Activated CD8-positive, alpha-beta memory T cell treated with anti-CD3 and anti-CD28 coated beads for 1 hour (primary cell): ENCODE data around the gene SORCS2.
"Not testable (repeated sequence)": the region's sequence is repeated elsewhere in the genome, so short reads cannot be mapped to it uniquely, and the experiment has no call there.

Experiments
- DNase-seq, 2 donors: peaks; one replicate each; pipeline ENCODE4 v3.0.0-alpha.2; 2020; ENCODE audit warnings: low read depth in 1 of 2; ENCODE audit errors: extremely low read depth in 1 of 2

SORCS2 gene

DNA sequence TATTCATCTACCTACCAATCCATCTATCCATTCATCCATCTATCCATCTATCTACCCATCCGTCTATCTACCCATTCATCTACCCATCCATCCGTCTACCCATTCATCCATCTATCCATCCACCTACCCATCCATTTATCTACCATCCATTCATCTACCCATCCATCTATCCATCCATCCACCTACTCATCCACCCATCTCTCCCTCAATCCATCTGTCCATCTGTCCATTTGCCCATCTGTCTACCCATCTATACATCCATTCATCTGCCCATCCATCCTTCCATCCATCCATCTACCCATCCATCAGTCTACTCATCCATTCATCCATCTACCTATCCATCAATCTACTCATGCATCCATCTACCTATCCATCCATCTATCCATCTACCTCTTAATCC lies 369.2 kb downstream of the SORCS2 start:
- no peak for DNase-seq

DNA sequence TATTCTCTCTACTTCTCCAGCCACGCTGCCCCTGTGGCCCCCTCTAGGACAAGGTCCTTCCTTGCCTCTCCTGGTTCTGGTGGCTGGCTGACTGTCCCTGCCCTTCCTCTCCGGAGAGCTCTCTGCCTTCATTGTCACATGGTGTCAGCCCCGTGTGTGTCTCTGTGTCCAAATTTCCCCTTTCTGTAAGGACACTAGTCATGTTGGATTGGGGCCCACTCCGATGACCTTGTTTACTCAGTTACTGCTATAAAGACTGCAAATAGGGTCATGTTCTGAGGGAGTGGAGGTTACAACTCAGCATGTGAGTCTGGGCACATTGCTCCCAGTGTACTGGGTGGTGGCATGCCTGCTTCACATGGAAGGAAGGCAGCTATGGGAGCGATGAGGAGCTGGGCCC lies 371.9 kb downstream of the SORCS2 start:
- no peak for DNase-seq

- DNase-seq = no peak
These were observed 373.1 kb downstream of the SORCS2 start for GRCh38 chr4:7565483-7565882.

DNA sequence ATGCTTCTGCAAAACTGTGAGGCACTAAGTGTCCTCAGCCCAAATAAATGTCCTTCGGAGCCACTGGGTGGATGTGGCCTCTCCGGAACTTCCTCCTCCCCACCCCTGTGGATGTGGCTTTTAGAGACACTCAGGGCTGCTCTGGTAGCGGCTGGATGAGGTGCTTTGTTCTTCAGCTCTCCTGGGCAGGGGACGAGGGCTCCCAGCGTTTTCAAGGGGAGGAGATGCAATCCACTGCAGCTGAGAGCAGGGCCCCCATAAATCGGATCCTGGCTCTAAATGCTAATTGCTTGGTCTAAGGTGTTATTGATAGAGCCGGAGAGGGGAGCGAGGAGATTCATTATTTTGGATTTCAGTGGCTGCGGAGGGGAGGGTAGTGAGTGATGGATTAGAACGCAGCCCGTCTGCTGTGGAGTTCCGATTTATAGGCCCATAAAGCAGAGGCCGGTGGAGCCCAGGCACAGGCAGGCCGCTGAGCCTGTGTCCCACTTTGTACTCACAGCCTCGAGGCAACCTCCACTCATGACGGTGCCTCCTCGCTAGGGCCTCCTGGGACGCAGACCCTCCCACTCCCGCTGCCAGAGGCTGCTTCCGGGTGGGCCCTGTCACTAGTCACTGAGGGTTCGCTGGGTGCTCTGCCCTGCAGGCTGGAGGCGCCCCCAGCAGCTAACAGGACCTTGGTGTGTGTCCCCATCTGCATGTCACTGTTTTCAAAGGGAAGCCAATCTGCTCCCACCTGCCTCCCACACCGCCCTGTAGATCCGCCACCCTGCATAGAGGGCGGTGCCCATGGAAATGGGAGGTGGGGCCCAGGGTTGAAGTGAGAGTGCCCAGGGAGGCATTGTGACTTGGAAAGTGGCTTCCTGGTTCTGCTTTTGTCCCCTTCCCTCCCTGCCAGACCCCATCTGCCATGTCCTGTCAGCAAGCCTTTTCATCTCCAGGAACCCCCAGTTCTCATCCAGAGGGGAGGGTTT lies 377.8 kb downstream of the SORCS2 start:
- no peak for DNase-seq

DNA sequence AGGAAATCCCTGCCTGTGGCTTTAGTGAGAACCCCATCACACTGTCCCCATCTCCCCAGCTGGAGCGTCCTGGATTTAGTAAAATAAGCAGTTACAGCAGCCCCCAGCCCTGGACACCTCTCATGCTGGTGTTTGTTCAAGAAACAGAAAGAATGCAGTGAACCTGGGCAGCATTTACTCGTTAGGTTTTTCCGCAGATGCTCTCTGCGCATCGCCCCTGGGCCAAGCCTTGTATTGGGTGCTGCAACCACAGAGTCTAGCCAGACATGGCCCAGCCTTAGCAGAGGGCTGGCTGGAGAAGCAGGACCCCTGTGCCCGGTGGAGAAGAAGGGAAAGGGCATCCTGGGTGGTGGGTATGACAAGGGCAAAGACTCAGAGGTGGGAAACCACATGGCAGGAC lies 378.7 kb downstream of the SORCS2 start:
- DNase-seq = no peak

DNA sequence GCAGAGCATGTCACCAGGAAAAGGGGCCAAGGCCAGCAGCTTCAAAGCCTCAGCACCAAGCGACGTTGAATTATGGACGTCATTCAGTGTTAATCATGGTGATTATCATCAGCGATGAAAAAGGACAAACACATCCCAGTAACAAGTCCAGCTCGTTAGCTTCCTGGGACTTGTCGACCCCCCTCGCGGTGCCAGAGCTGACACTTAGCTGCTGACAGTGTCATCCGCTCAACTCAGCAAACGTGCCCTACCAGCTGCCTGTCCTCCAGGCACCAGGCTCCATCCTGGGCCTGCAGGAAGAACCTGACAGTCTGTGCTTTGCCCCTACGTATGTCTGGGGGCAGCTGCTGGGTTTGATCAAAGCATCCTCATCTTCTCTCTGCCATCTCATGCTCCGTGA lies 379.4 kb downstream of the SORCS2 start:
- DNase-seq = no peak

DNA sequence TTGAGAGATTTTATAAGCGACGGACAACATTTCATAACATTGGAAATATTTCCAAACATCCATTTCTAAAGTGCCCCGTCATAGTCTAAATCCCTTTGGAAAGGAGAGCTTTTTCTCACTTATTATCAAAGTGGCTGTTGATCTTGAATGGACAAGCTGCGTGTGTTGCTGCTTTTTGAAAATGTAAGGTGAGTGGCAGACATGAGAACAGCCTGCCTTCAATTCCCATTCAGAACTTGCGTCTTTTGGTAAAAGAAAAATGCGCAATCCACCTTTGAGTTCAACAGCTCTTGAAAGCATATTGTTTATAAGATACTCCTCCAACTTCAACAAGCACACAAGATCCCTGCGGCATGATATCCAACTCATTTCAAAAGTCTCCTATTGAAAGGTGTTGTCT lies 380.6 kb downstream of the SORCS2 start:
- no peak for DNase-seq

GRCh38 chr4:7573576-7574091 lies 381.3 kb downstream of the SORCS2 start:
- no peak for DNase-seq

DNA sequence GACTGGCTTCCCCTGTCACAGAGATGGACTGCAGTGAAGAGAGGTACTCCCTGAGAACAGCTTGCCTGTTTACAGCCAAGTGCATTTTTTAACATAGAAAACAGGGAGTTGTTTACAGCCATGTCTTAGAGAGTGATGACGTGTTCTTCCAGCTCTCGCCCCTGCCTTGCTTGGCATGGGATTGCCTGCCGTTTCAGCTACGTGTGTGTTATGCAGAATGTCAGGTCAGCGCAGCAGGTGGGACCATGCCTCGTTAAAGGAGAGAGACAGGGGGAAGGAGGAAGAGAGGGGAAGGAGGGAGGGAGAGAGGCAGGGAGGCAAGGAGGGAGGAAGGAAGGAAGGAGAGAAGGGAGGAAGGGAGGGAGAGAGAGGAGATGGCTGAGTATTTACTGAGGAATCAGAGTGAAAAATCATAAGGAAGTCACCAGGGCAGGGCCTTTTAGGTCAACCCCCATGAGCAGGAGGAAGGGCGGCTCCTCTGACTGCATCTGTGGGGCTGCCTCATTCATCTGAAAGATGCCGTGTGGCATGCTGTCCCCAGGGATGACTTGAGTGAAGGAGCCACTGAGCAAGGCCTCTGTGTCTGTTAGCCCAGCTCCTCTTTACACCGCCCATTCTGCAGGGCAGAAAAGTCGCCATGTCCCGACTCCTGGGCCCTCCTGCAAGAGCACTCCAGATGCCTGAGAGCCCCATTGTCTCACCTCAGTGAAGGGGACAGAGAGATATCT lies 382.1 kb downstream of the SORCS2 start:
- no peak for DNase-seq

DNA sequence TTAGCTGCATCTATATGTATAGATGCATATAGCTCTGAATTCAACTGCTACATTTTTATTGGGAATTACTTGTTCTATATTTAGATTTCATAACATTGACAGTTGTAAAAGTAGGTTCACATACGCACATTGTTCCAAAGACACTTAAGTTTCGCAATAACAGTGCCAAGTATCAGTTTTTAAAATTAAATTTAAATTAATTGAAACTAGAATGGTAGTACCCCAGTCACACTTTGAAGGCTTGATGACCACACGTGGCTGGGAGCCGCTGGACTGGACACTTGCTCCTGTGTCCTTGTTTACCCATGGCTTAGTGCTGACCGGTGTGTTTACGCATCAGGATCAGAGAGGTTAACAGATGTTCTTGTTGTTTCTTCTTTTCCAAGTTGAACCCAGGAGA lies 383.1 kb downstream of the SORCS2 start:
- DNase-seq = no peak

GRCh38 chr4:7577361-7578039 lies 385.2 kb downstream of the SORCS2 start:
- not testable (repeated sequence) for DNase-seq

DNA sequence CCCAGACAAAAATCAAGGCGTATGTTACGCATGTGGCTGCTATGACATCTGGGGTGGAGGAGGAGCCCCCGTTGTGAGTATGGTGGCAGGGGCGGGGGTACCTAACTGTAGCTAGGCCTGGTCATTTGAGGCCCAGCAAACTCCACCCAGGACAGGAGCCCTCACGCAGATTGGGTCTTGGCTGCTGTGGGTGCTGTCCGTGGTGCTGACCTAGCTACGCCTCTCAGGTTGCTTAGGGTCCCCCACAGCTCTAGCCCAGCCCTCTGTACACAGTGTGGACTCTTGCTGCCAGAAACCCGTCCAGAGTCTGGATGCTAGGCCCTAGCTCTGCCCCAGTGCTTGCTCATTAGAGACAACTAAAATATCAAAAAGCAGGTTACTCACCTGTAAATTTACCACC lies 389.1 kb downstream of the SORCS2 start:
- DNase-seq = no peak

DNA sequence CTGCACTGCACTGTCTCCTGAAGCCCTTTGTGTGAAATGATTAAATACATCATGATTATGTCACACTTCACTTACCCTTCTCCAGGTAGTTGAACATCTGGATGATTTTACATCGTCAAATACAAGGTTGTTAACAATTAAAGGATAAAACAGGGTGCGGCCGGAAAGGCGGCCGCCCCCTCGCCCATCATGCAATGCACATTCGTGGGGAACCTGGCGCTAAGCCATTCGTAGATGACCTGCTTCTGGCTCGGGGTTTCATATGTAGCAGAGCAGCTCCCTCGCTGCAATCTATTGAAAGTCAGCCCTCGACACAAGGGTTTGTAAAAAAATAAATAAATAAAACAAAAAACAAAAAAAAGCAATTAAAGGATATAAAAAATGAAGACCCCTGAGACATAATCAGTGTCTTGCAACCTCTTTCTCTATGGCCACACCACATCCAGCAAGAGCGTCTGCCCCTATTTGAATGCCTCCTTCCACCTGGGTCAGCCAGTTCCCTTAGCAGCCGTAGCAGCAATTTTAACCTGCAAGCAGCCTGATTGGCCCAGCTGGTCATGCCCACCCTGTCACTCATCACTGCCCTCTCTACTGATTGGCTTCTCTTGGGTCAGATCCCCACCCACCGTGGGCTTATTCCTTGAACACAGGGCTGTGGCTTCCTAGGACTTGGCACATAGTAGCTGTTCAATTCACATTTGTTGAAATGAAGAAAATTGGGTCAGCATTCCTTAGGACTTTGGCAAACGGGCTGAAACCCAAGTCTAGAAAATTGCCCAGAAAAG lies 390.2 kb downstream of the SORCS2 start:
- no peak for DNase-seq

DNA sequence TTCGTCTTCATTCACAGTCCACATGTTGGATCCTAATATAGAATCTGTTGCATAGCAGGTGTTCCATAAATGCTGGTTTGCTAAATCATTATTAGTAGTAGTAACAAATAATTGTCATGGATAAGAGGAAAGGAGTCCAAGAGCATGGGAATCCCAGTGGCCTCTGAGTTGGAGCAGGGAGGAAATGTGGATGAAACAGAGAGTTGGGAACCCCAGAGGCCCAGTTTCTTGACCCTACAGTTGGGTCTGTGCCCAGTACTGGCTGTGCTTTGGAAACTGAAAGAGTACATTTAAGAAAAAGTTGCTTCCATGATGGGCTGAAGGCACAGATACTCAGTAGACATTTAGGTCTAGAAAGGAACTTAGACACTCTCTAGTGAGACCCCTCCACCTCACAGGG lies 391.8 kb downstream of the SORCS2 start:
- DNase-seq = no peak

GRCh38 chr4:7584606-7585159 lies 392.3 kb downstream of the SORCS2 start:
- no peak for DNase-seq

DNA sequence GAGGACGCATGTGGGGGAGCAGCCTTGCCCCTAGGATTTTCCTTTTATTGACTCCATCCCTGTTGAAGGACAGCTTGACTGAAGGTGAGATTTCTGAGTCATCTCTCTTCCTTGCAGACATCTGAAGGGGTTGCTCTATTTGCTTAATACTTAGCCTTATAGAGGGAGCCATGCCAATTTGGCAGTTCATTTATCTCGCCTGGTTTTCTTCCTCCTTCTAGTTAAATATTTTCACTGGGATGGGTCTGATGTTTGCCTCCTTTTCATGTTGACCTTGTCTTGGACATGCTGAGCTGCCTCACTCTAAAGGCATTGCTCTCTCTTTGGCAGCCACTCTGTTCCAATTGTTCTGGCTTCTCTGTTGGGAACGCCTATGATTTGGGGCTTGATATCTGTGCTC lies 393.4 kb downstream of the SORCS2 start:
- no peak for DNase-seq

DNA sequence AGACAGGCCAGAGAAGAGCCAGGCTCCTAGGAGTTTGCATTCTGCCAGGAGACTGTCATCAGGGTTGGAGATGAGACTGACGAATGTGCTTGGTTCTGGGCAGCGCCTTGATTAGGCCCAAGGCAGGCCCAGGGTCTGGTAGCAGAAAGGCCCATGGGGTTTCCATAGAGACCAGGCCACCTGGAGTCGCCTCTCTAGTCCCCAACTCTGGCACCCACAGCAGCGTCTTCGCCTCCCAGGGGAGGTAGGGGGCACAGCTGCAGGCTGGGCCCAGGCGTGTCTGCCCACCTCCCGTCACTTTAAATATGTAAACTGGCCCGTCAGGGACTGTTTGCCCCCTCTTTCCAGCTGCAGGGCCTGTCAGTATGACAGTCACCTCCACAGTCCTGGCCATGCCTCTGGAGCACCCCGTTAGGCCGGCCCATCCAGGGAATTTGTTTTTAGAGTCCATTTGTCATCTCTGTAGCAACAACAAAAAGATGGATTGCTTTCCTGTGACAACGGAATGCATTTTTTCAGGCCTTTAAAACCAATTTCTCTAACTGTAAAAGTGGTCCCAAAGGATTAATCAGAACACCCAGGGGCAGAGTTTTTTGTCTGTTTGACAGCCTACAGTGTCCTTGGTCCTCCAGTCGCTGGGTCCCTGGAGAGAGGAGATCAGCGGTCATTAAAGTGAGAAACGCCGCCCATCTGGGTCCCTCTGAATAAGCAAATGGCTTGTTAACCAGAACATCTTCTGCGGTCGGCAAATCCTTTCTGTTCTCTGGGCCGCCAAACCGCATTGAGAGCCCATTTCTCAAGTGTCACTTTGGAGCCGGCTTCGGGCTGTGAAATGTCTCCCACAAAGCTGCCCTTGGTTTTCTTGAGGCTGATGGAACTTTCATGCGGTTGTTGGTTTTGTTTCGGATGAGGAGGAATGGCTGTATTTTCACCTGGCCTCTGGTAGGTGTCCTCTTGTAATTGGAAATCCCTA lies 395.4 kb downstream of the SORCS2 start:
- DNase-seq = no peak

- no peak for DNase-seq
These were observed 397.9 kb downstream of the SORCS2 start for GRCh38 chr4:7590189-7590588.

DNA sequence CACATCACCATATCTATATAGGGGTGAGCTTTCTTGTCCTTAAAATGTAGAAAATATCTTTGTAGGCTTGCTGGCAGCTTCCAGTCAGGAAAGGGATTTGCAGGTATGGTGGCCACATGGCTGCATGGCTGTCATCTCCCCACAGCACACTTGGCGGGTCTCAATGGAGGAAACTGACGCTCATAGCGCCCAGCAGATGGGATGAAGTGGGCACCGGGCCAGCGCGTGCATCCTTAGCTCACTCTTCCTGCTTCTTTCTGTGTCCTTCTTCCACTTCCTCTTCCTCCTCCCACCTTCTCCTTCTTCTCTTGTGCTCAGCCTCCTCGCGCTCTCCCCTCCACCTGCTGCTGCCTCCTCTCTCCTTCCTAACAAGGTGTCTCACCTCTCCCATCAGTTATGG lies 398.6 kb downstream of the SORCS2 start:
- DNase-seq = no peak
